Aorta (tissue), 5 donors: ENCODE data around the gene CYTH1. TPM values are rescaled to one million over a fixed set of nuclear protein-coding genes. Genes with fewer than 3 reads are reported as not detected.
A peak's percentile ranks its signal among the peaks of the same experiment; 100 is the strongest.

Source experiments
- ATAC-seq: fragments of 200-7000 bp; cut with Tn5 transposase; one replicate; pipeline ENCODE4 v1.9.1; 2022; ENCODE audit warnings: moderate library complexity; ENCODE audit not compliant: low FRiP score
- DNase-seq, 2 donors: peaks; one replicate each; pipeline ENCODE4 v3.0.0-alpha.2; 2020
- H3K27ac ChIP-seq, 2 donors: one replicate each; pipeline ENCODE4 v1.5.1; 2013; ENCODE audit warnings: low read length in 2 of 2, mild to moderate bottlenecking in 2 of 2, moderate library complexity in 2 of 2, control low read depth in 1 of 2, inconsistent platforms in 1 of 2, low read depth in 1 of 2
- H3K27me3 ChIP-seq, 2 donors: one replicate each; pipeline ENCODE4 v1.6.1; 2013; ENCODE audit warnings: control low read depth in 1 of 2, low read length in 1 of 2, mild to moderate bottlenecking in 1 of 2, moderate library complexity in 1 of 2; ENCODE audit not compliant: insufficient read depth in 2 of 2, control insufficient read depth in 1 of 2
- H3K36me3 ChIP-seq, 2 donors: one replicate each; pipeline ENCODE4 v1.6.1; 2013; ENCODE audit warnings: control low read depth in 1 of 2, low read length in 1 of 2, mild to moderate bottlenecking in 1 of 2; ENCODE audit not compliant: insufficient read depth in 2 of 2, control insufficient read depth in 1 of 2
- H3K4me1 ChIP-seq, 2 donors: one replicate each; pipeline ENCODE4 v1.6.1; 2013; ENCODE audit warnings: low read length in 2 of 2, control low read depth in 1 of 2, mild to moderate bottlenecking in 1 of 2, moderate library complexity in 1 of 2; ENCODE audit not compliant: insufficient read depth in 2 of 2, control insufficient read depth in 1 of 2
- H3K4me3 ChIP-seq, 2 donors: one replicate each; pipeline ENCODE4 v1.5.1; 2013; ENCODE audit warnings: low read length in 2 of 2, control low read depth in 1 of 2, mild to moderate bottlenecking in 1 of 2
- H3K9me3 ChIP-seq: one replicate; pipeline ENCODE4 v1.6.1; 2013; ENCODE audit warnings: mild to moderate bottlenecking, low read length; ENCODE audit not compliant: control insufficient read depth
- WGBS, 2 donors: extraction: QIAGEN DNeasy Blood & Tissue Kit; methylation state at CpG; one replicate each; pipeline ENCODE4 v1.1.7; 2013; 5-methylcytosine and 5-hydroxymethylcytosine counted together
- intact Hi-C, 2 donors: fragments of 100-400 bp; cut with DNase I; formaldehyde crosslinking; loops; one replicate each; pipeline versions ENCODE4 v1.14.2 to v1.15.0; 2022
- polyA plus RNA-seq, 2 donors: library from polyadenylated mRNA; stranded (reverse); fragments of 200-250 nt; gene quantifications; one replicate each; pipeline ENCODE4 v1.2.3, GENCODE V29; 2013
- total RNA-seq, 2 donors: library from RNA; stranded (reverse); fragmentation: NEBNext Ultra II Directional; extraction: Animal tissue kit (Norgen Biotek cat#: 25700); gene quantifications; one replicate each; pipeline ENCODE4 v1.2.1, GENCODE V29; 2021
- donor health status: healthy with polysubstance abuse.
- donor health status: Bipolar disorder and iron deficiency.
- donor health status: DM: no; HTN: no; CAD: no.
- donor health status: DM: no; HTN: no; CAD: no.
- donor health status: DM: yes; HTN: yes; CAD: no.

Gene CYTH1
- total and polyA plus RNA-seq, 4 donors = 20.3 to 66.8 (median 32.7) TPM

GRCh38 chr17:78741644-78742284, 40.3 kb downstream of the CYTH1 start:
- no peak overlapping the region for H3K4me3 ChIP-seq
- H3K27me3 ChIP-seq = no peaks in the 10 kb centered on the region
- WGBS, 2 donors = 95 to 97% methylated on average over 5 of the region's 5 CpGs
- ATAC-seq = no peak
- H3K36me3 ChIP-seq = no peaks in the 10 kb centered on the region
- intact Hi-C loops = loop anchor here in 1 of 2 donors (10.0 kb wide), 1 partner anchor 247 kb away; no protein-coding TSS in a partner anchor
- no peaks in the 10 kb centered on the region for H3K4me1 ChIP-seq
- no peak for DNase-seq
- no peak overlapping the region for H3K27ac ChIP-seq
- no peaks in the 10 kb centered on the region for H3K9me3 ChIP-seq

DNA sequence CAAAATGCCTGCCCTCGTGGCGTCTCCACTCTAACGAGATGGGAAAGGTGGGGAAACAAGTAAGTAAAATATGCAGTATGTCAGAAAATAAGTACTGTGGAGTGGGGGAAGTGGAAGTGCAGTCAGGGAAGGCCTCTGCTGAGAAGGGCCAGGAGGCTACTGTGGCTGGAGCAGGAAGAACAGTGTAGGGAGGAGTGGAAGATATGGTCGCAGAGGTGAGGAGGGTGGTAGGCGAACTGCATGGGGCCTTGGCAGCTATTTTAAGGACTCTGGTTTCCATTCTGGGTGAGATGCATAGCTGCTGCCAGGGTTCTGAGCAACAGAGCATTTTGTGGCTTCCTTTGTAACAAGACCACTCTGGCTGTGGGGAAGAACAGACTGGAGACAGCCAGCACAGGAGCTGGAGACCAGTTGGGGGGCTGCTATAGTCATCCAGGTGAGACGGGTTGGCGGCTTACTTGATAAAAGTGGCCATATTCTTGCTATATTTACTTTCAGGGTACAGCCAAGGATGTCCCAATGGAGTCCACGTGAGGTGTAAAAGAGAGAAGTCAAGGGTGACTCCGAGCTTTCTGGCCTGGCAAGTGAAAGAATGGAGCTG, 42.6 kb downstream of the CYTH1 start:
- no peaks in the 10 kb centered on the region for H3K9me3 ChIP-seq
- 91% methylated on average over 9 of the region's 9 CpGs for WGBS, 2 donors
- no peak overlapping the region for H3K4me3 ChIP-seq
- peaks cover 0 to 4% of the 10 kb centered on the region in 2 donors for H3K4me1 ChIP-seq
- H3K27ac ChIP-seq = no peak overlapping the region
- DNase-seq (no peak), ATAC-seq (no peak)
- H3K27me3 ChIP-seq = no peaks in the 10 kb centered on the region
- H3K36me3 ChIP-seq = no peaks in the 10 kb centered on the region
- intact Hi-C loops = no loop called here

GRCh38 chr17:78738698-78739097, 43.4 kb downstream of the CYTH1 start:
- Histone ChIP-seq H3K27ac (no peak overlapping the region), H3K9me3 (no peaks in the 10 kb centered on the region), H3K4me1 (peaks cover 0 to 4% of the 10 kb centered on the region in 2 donors), H3K27me3 (no peaks in the 10 kb centered on the region), H3K36me3 (no peaks in the 10 kb centered on the region), H3K4me3 (no peak overlapping the region)
- ATAC-seq (no peak), DNase-seq (no peak)
- intact Hi-C loops = no loop called here
- WGBS, 2 donors = 80 to 84% methylated on average over 5 of the region's 5 CpGs

GRCh38 chr17:78738278-78738677, 43.8 kb downstream of the CYTH1 start:
- ATAC-seq = no peak
- intact Hi-C loops = no loop called here
- no peak overlapping the region for H3K27ac ChIP-seq
- DNase-seq = no peak
- 94 to 95% methylated on average over 6 of the region's 6 CpGs for WGBS, 2 donors
- H3K4me1 ChIP-seq = peaks cover 0 to 4% of the 10 kb centered on the region in 2 donors
- no peaks in the 10 kb centered on the region for H3K9me3 ChIP-seq
- H3K36me3 ChIP-seq = no peaks in the 10 kb centered on the region
- no peak overlapping the region for H3K4me3 ChIP-seq
- H3K27me3 ChIP-seq = no peaks in the 10 kb centered on the region

DNA sequence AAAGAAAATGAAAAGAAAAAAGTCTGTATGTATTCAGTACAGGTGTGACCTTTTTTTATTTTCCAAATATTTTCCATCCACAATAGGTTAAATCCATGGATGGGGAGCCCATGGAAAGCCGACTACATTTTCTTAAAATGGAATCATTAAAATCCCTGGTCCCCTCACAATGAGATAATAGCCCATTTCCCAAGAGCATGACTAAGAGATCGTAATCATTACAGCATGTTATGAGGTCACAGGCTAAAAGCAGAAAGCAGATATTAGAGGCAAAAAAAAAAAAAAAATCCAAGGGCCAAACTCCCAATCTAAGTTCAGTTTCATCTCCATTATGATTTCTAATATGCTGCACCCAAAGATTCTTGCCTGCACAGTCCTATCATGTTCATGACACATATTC, 44.7 kb downstream of the CYTH1 start:
- H3K4me3 ChIP-seq = no peak overlapping the region
- no peaks in the 10 kb centered on the region for H3K9me3 ChIP-seq
- 7 to 10% methylated on average over 2 of the region's 2 CpGs for WGBS, 2 donors
- H3K4me1 ChIP-seq = peaks cover 0 to 4% of the 10 kb centered on the region in 2 donors
- DNase-seq (no peak), ATAC-seq (no peak)
- no peaks in the 10 kb centered on the region for H3K27me3 ChIP-seq
- intact Hi-C loops = no loop called here
- H3K27ac ChIP-seq = no peak overlapping the region
- no peaks in the 10 kb centered on the region for H3K36me3 ChIP-seq

DNA sequence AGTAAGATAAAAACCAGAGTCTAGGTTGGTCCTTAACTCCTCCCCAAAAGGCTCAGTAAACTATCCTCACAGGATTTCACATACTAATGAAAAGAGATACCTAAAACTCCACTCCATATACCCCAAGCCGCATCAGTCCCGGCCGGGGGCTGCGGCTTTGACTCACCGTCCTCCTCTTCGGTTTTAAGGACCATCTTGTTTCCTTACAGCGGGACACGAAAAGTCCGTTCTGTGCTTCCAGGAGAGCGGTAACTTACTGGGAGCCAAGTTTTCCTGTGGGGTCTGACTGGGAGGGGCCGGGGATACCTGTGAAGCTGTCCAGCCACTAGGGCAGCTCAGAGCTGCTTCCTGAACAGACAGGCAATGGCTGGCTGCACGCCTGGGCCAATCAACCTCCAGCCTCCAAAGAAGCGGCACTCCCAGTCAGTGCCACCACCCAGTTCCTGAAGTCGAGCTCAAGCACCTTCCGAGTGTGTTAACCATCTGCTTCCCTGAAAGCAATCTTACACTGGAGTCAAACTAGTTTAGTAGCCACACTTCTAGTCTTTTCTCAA, 45.5 kb downstream of the CYTH1 start:
- WGBS, 2 donors = 50 to 67% methylated on average over 15 of the region's 15 CpGs
- H3K4me3 ChIP-seq = peak overlapping the region; percentile 32 to 66
- intact Hi-C loops = no loop called here
- no peaks in the 10 kb centered on the region for H3K9me3 ChIP-seq
- H3K27me3 ChIP-seq = no peaks in the 10 kb centered on the region
- peaks cover 0 to 4% of the 10 kb centered on the region in 2 donors for H3K4me1 ChIP-seq
- peak; percentile 83 to 87 for DNase-seq
- ATAC-seq = peak; percentile 75
- H3K27ac ChIP-seq = peak overlapping the region in 1 of 2 donors; percentile 8
- no peaks in the 10 kb centered on the region for H3K36me3 ChIP-seq

DNA sequence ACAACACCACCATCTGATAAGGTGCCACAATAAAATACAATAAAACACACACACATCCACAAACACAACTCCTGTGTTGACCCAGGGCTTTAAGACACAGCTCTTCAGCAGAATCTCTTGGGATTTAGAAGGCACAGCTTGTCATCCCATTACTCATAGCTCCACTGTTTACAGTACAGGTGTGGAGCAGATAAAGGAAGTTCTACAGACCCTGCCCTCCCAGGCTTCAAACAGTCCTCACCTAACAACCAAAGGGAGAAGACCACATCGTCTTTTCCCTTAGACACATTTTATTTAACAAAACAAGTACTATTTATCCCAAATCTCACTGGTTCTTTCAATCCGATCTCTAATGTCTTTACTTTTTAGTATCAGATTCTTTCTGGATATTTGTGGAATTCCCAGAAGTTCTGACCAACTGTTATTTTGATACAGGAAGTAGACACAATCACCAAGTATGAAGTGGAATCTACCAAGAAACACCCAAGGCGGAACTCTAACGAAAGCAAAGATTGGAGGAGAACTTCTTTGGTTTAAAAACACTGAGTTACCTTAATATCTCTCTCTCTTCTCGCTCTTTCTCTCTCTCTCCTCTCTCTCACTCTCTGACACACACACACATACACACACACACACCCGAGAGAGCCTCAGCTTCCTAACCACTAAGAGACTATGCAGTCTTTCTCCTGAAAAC, 46.1 kb downstream of the CYTH1 start:
- DNase-seq (no peak), ATAC-seq (peak; percentile 13)
- peaks cover 0 to 4% of the 10 kb centered on the region in 2 donors for H3K4me1 ChIP-seq
- H3K4me3 ChIP-seq = peak overlapping the region; percentile 32 to 66
- no peaks in the 10 kb centered on the region for H3K27me3 ChIP-seq
- 47 to 52% methylated on average over 6 of the region's 6 CpGs for WGBS, 2 donors
- no peaks in the 10 kb centered on the region for H3K9me3 ChIP-seq
- H3K27ac ChIP-seq = no peak overlapping the region
- intact Hi-C loops = no loop called here
- no peaks in the 10 kb centered on the region for H3K36me3 ChIP-seq

DNA sequence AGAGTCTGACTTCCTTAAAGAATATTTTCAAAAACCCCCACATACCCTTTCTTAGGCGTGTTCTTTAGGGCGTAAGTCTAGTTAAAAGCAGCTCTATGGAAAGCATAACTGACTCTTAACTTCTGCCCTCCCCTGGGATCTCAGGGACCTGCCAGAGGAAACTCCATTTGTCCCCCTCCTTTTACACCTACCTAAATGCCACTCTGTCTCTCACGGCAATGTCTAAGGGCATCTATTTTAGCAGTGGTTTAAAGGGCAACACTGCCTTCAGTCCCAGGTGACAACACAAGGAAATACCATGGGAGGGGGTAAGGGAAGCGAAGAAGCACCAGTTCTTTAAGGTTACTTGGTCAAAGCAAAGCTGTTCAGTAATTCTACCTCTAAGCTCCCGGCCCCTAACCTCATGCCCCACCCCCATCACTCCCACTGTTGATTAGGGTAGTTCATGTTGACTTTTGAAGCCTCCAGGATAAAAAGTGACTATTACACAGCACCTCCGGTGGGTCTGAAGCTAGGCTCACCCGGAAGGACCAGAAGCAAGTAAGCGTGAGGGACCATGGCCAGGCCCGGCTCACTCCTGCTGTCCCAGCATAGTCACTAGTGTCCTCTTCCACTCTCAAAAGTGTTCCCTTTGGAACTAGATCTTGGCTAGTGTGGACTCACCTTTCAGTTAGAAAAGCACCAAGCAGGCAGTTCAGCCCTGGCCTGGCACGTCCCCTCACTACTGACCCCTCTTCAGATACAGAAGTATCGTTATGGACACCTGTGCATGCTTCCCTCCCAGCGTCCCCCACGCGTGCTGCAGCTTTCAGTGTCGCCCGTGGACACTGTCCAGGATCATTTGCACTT, 47.1 kb downstream of the CYTH1 start:
- ATAC-seq (no peak), DNase-seq (no peak)
- H3K4me1 ChIP-seq = peaks cover 0 to 4% of the 10 kb centered on the region in 2 donors
- 84 to 86% methylated on average over 16 of the region's 16 CpGs for WGBS, 2 donors
- no peaks in the 10 kb centered on the region for H3K9me3 ChIP-seq
- no peak overlapping the region for H3K4me3 ChIP-seq
- no peaks in the 10 kb centered on the region for H3K36me3 ChIP-seq
- H3K27me3 ChIP-seq = no peaks in the 10 kb centered on the region
- H3K27ac ChIP-seq = no peak overlapping the region
- intact Hi-C loops = no loop called here
